ENCODE data around the gene COMMD9. TPM values are rescaled to one million over a fixed set of nuclear protein-coding genes. Genes with fewer than 3 reads are reported as not detected.

COMMD9 gene
- total and polyA plus RNA-seq, 10 of the 15 experiments (the other 5 are each of a cell fraction or from before 2014, with no cell fraction given) = 31.4 to 119 (median 56.2) TPM

DNA sequence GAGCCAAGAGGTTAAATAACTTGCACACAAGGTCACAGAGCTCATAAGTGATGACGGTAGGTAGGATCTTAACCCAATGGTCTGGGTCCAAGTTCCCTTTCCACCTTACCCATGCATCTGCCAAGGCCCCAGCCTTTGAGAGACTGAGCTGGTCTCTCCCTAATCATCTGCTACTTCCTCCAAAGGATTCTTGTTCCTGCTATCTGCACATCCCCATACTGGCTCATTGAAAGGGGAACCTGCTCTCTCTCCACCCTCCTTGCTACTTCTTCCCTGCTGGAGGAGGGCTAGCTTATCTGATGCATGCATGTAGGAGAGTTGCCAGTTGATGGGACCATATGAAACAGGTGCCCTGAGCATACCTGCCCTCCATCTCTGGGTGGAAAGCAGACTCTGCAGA is 47.7 kb downstream of the COMMD9 start (continued):
- TF ChIP-seq SUPT20H (IDR thresholded peaks at IDR 0.05; ENCODE audit: borderline replicate concordance, control insufficient read depth, low read depth, low read length) (no peak), KDM1A (IDR thresholded peaks at IDR 0.05; ENCODE audit: borderline replicate concordance) (no peak), IRF4 (IDR thresholded peaks at IDR 0.05; ENCODE audit: low read depth, low read length) (no peak), NR2C1 (IDR thresholded peaks at IDR 0.05) (no peak)

DNA sequence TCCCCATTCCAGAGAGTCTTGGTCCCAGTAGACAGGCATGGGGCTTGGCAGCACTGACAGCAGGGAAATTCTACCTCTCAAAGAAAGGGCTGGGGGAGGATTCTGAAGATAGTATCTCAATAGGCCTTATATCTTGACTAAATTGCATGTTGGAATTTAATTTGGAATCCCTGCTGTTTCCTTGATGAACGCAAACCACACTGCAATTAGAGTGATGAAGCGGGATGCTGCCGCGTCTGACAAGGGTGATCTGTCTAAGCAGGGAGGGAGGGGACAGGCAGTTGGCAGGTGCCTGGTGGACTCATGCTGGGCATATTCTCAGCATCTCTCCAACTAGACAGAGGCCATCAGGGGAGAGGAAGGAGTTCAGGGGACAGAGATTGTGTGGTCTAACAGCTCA is 48.4 kb downstream of the COMMD9 start:
- no peaks in the 10 kb centered on the region for H3K9me3 ChIP-seq (replicated peaks; ENCODE audit: control insufficient read depth, insufficient read depth, low read length)
- ChIA-PET POLR2A (no interaction called here), CTCF (no interaction called here), RAD21 (ENCODE audit: unreplicated experiment) (no interaction called here), SMC1A (ENCODE audit: uncharacterized antibody, unreplicated experiment) (interaction anchor here (0.8 kb wide), 1 partner anchor 35 kb away, joined by 3 read pairs; no protein-coding TSS in a partner anchor)
- H3K9ac ChIP-seq (ENCODE audit: control insufficient read depth, insufficient read depth, low read length) = no peak overlapping the region
- no peak overlapping the region for H2AFZ ChIP-seq (ENCODE audit: control insufficient read depth, low read depth, low read length)
- intact Hi-C loops (cut with micrococcal nuclease; ENCODE audit: unreplicated experiment) = no loop called here
- TF ChIP-seq DPF2 (IDR thresholded peaks at IDR 0.05) (no peak), EED (IDR thresholded peaks at IDR 0.05; ENCODE audit: low read depth) (no peak), ZSCAN29 (IDR thresholded peaks at IDR 0.05) (no peak), HDAC2 (IDR thresholded peaks at IDR 0.05) (no peak), ZNF384 (IDR thresholded peaks at IDR 0.05; ENCODE audit: borderline replicate concordance, low read depth, low read length) (no peak), POLR2A (IDR thresholded peaks at IDR 0.05; ENCODE audit: low read depth, low read length) (no peak)
- TF ChIP-seq, protein P1, sequence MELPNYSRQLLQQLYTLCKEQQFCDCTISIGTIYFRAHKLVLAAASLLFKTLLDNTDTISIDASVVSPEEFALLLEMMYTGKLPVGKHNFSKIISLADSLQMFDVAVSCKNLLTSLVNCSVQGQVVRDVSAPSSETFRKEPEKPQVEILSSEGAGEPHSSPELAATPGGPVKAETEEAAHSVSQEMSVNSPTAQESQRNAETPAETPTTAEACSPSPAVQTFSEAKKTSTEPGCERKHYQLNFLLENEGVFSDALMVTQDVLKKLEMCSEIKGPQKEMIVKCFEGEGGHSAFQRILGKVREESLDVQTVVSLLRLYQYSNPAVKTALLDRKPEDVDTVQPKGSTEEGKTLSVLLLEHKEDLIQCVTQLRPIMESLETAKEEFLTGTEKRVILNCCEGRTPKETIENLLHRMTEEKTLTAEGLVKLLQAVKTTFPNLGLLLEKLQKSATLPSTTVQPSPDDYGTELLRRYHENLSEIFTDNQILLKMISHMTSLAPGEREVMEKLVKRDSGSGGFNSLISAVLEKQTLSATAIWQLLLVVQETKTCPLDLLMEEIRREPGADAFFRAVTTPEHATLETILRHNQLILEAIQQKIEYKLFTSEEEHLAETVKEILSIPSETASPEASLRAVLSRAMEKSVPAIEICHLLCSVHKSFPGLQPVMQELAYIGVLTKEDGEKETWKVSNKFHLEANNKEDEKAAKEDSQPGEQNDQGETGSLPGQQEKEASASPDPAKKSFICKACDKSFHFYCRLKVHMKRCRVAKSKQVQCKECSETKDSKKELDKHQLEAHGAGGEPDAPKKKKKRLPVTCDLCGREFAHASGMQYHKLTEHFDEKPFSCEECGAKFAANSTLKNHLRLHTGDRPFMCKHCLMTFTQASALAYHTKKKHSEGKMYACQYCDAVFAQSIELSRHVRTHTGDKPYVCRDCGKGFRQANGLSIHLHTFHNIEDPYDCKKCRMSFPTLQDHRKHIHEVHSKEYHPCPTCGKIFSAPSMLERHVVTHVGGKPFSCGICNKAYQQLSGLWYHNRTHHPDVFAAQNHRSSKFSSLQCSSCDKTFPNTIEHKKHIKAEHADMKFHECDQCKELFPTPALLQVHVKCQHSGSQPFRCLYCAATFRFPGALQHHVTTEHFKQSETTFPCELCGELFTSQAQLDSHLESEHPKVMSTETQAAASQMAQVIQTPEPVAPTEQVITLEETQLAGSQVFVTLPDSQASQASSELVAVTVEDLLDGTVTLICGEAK (IDR thresholded peaks at IDR 0.05; ENCODE audit: borderline replicate concordance) = no peak
- TF ChIP-seq, protein P2, sequence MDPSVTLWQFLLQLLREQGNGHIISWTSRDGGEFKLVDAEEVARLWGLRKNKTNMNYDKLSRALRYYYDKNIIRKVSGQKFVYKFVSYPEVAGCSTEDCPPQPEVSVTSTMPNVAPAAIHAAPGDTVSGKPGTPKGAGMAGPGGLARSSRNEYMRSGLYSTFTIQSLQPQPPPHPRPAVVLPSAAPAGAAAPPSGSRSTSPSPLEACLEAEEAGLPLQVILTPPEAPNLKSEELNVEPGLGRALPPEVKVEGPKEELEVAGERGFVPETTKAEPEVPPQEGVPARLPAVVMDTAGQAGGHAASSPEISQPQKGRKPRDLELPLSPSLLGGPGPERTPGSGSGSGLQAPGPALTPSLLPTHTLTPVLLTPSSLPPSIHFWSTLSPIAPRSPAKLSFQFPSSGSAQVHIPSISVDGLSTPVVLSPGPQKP (IDR thresholded peaks at IDR 0.05; ENCODE audit: low read depth, low read length) = no peak
- no peaks in the 10 kb centered on the region for H3K4me1 ChIP-seq (ENCODE audit: control insufficient read depth, insufficient read depth, low read length)
- no peak for FAIRE-seq
- H3K4me3 ChIP-seq = no peak overlapping the region
- BruUV-seq (replicated peaks) = no TSS peak
- no peak for DNase-seq (ENCODE audit: low read depth, low spot score)
- 84% methylated on average over 4 of the region's 4 CpGs for WGBS (ENCODE audit: insufficient coverage, insufficient replicate concordance, low lambda C conversion rate, missing lambda C conversion rate)
- no peaks in the 10 kb centered on the region for H3K79me2 ChIP-seq (ENCODE audit: control insufficient read depth, insufficient read depth, low read length)
- in situ Hi-C loops (cut with MboI) = no loop called here
- H3K27ac ChIP-seq (ENCODE audit: control insufficient read depth, insufficient read depth) = no peak overlapping the region
- H3K4me2 ChIP-seq (ENCODE audit: control insufficient read depth, insufficient read depth) = no peak overlapping the region
- ATAC-seq = no peak
- H4K20me1 ChIP-seq (ENCODE audit: control insufficient read depth, insufficient read depth) = no peaks in the 10 kb centered on the region
- no peaks in the 10 kb centered on the region; a peak in 1 of 4 replicates for H3K27me3 ChIP-seq (replicated peaks in 1 of 2; ENCODE audit: control insufficient read depth in 2 of 2, insufficient read depth in 2 of 2, low read length in 1 of 2)
- H3K36me3 ChIP-seq (ENCODE audit: control insufficient read depth in 2 of 2, insufficient read depth in 2 of 2, low read length in 1 of 2) = no peaks in the 10 kb centered on the region
